Kidney epithelial cell (primary cell): ENCODE results near the gene AASDHPPT. TPM values are rescaled to one million over a fixed set of nuclear protein-coding genes. Genes with fewer than 3 reads are reported as not detected.
"Not testable (repeated sequence)": the region's sequence is repeated elsewhere in the genome, so short reads cannot be mapped to it uniquely, and the experiment has no call there.

Experiments
- DNase-seq: peaks from one replicate; pipeline ENCODE4 v3.0.0-alpha.2; 2010; ENCODE audit warnings: low read depth
- H3K27me3 ChIP-seq: 2 replicates; pipeline ENCODE4 v1.6.0; 2011; ENCODE audit warnings: low read length; ENCODE audit not compliant: control insufficient read depth, insufficient read depth
- H3K36me3 ChIP-seq: 2 replicates; pipeline ENCODE4 v1.5.1; 2011; ENCODE audit warnings: low read length; ENCODE audit not compliant: control insufficient read depth, insufficient read depth
- H3K4me3 ChIP-seq: 2 replicates; pipeline ENCODE4 v1.5.1; 2011; ENCODE audit warnings: low read depth, mild to moderate bottlenecking, control low read depth, low read length
- total RNA-seq: library from RNA; depleted of rRNA; stranded (reverse); fragments of >200 nt; gene quantifications from 2 replicates; pipeline ENCODE4 v1.2.3, GENCODE V29; 2015
- TF ChIP-seq, protein P1 (sequence below): IDR thresholded peaks from 2 replicates; pipeline ENCODE4 v1.5.1; 2011; ENCODE audit warnings: mild to moderate bottlenecking, moderate library complexity, low read length, control low read depth, inconsistent platforms; ENCODE audit not compliant: insufficient read depth, poor library complexity, severe bottlenecking

AASDHPPT gene
- total RNA-seq, 1 donor from 2014 or later, result 57.7 TPM

DNA sequence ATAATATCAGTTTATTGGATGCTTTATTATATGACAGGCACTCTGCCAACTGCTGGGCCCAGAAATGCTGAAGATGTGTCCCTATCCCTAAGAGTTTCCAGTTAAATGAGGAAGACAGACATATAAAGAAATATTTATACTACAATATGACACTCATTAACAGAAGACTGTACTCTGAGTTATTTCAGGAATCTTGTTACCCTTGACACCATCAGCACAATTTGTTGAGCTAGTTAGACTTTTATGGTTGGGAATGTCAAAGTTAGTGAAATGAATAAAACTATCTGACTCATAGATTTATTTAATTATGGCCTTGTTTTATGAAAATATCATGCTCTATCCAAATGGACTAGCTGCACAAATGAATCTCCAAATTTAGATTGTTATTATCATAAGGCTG, 29.8 kb upstream of the AASDHPPT start:
- TF ChIP-seq, protein P1, sequence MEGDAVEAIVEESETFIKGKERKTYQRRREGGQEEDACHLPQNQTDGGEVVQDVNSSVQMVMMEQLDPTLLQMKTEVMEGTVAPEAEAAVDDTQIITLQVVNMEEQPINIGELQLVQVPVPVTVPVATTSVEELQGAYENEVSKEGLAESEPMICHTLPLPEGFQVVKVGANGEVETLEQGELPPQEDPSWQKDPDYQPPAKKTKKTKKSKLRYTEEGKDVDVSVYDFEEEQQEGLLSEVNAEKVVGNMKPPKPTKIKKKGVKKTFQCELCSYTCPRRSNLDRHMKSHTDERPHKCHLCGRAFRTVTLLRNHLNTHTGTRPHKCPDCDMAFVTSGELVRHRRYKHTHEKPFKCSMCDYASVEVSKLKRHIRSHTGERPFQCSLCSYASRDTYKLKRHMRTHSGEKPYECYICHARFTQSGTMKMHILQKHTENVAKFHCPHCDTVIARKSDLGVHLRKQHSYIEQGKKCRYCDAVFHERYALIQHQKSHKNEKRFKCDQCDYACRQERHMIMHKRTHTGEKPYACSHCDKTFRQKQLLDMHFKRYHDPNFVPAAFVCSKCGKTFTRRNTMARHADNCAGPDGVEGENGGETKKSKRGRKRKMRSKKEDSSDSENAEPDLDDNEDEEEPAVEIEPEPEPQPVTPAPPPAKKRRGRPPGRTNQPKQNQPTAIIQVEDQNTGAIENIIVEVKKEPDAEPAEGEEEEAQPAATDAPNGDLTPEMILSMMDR, result no peak
- DNase-seq, result no peak
- Histone ChIP-seq H3K36me3 (no peaks in the 10 kb centered on the region), H3K27me3 (no peaks in the 10 kb centered on the region), H3K4me3 (no peak overlapping the region)

DNA sequence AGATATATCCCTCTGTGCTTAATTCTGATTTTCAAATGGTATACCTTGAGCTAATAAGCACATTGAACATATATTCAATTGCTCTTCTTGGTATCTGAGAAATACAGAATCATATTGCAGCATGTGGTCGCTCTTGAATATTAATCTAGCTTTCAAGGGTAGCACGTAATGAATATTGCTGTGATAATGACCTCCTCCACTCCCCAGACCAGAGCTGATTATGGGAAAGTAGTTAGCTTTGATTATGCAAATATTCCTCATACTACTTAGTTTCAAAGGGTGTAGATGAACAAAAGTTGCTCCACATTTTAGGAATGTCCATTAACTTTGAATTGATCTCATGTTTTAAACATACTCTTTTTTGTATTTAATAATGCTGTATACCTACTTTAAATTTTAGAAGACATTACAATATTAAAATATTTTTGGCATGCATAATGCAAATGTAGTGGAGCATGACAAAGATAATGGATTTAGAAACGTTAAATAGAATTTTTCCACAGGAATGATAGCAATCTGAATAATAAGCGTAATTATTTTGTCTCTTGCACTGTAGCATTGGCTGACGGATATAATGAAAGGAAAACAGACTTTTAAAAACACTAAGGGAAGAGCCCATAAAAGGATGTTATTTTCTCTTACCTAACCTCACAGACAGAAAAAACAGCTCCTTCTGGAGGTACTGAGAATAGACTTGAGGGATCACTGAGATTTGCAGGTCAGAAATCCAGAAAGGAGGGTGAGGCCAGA, 27.6 kb upstream of the AASDHPPT start:
- no peaks in the 10 kb centered on the region for H3K27me3 ChIP-seq
- H3K4me3 ChIP-seq, result no peak overlapping the region
- TF ChIP-seq, protein P1, result no peak
- no peaks in the 10 kb centered on the region for H3K36me3 ChIP-seq
- DNase-seq, result no peak

DNA sequence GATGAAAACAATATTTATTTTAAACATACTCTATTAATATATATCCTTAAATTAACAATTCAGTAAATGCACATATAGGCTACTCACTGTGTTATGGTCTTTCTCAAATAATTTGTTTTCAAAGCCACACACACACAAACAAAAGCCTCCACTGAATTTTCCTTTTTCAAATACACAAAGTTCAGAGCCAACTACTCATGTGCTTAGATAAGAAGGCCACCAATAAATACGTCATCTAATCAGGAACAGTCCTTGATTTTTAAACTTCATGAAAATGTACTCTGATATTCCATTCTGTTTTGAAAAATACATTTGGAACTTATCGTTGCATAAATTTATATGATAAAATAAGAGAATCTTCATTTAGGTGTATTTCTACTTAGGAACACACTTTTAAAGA, 26.4 kb upstream of the AASDHPPT start:
- no peak for DNase-seq
- TF ChIP-seq, protein P1, result no peak
- no peaks in the 10 kb centered on the region for H3K36me3 ChIP-seq
- H3K27me3 ChIP-seq, result no peaks in the 10 kb centered on the region
- H3K4me3 ChIP-seq, result no peak overlapping the region

DNA sequence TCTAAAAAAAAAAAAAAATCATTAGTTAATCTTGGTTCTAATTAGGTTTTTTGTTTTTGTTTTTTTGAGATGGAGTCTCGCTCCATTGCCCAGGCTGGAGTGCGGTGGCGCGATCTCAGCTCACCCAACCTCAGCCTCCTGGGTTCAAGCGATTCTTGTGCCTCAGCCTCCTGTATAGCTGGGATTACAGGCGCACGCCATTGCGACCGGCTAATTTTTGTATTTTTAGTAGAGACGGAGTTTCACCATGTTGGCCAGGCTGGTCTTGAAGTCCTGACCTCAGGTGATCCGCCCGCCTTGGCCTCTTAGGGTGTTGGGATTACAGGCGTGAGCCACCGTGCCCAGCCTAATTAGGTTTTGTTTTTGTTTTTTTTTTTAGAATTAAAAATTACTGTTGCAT, 19.1 kb upstream of the AASDHPPT start:
- not testable (repeated sequence) for H3K36me3 ChIP-seq, H3K4me3 ChIP-seq, H3K27me3 ChIP-seq, DNase-seq

DNA sequence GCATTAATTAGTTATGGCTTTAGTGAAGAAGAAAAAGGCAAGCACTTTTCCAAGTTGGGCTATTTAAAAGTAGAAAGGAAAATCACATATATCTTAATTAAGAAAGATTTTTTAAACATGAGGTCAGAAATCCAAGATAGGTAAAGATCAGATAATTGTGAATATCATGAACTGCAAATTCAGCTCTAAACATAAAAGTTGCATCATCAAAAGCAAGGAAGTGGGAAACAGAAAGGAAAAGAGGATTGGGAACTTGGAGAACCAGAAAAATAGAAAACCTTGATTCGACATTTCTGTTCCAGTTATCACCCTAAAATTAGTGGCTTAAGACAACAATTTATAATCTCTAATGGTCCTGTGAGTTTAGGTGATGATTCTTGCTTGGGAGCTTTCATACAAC, 17.8 kb upstream of the AASDHPPT start:
- no peaks in the 10 kb centered on the region for H3K36me3 ChIP-seq
- no peaks in the 10 kb centered on the region for H3K27me3 ChIP-seq
- H3K4me3 ChIP-seq, result no peak overlapping the region
- DNase-seq, result no peak
- TF ChIP-seq, protein P1, result no peak

DNA sequence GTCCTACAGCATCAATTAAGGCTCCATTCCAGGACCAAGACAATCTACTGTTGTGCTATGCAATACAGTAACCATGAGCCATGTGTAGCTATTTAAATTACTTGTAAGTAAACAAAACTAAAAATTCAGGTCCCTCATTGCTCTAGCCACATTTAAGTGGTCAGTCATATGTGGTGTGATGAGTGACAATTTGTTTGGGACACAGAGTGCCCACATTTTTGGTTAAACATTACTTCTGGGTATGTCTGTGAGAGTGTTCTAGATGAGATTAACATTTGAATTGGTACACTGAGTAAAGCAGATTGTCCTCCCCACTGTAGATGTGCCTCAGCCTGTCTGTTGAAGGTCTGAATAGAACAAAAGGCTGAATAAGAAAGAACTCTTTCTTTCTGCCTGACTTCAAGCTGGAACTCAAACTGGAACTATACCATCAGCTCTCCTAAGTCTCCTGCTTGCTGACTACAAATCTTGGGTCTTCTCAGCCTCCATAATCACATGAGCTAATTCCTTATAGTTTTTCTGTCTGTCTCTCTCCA, 16.1 kb upstream of the AASDHPPT start:
- TF ChIP-seq, protein P1, result no peak
- H3K4me3 ChIP-seq, result no peak overlapping the region

More for the DNA sequence above, 16.1 kb upstream of the AASDHPPT start:
- Histone ChIP-seq H3K27me3 (no peaks in the 10 kb centered on the region), H3K36me3 (no peaks in the 10 kb centered on the region)
- no peak for DNase-seq
